ENCODE results near the gene GRK4.
"Not testable (repeated sequence)": the region's sequence is repeated elsewhere in the genome, so short reads cannot be mapped to it uniquely, and the experiment has no call there.

GRK4 gene

DNA sequence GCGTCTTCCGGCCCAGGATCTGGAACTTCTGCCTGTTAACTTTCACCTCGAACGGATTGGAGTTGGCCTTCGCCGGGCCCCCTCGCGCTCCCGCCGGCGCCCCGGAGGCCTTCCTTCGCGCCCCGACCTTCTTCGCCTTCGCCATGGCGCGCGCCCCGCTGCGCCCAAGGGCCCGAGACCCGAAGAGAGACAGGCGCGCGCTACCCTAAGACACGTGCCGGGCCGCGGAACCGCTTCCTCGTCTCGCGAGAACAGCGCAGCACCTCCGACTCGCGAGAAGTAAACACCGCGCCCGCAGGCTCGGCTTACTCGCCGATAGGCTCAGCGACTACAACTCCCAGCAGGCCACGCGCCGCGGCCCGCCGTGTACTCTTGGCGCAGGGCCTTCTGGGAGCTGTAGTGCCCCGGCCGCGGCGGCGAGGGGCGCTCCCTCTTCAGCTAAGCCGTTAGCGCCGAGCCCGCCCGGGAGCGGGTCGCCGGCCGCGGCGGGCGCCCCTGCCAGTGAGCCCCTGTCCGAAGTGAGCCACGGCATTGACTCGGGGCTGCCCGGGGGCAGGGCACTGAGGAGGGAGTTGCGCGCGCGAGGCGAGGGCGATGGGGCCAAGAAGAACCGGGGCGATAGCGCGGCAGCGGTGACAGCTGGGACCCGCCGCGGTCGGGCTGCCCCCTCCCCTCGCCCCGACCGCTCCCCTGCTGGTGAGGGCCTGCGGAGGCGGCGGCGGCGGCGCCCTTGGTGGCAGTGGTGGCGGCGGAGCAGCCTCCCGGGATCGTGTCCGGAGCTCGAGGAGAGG, at the start of gene GRK4, which contains the start of gene NOP14:
GRK4 (plus strand) TSS at position 397 of the 791 bp plus-strand sequence. CDS start 500 bp downstream, outside the sequence.
NOP14 (minus strand) TSS at position 232 of the 791 bp plus-strand sequence; CDS start at position 145, 87 bp downstream.
- peak; percentile 93 to 95 for DNase-seq

DNA sequence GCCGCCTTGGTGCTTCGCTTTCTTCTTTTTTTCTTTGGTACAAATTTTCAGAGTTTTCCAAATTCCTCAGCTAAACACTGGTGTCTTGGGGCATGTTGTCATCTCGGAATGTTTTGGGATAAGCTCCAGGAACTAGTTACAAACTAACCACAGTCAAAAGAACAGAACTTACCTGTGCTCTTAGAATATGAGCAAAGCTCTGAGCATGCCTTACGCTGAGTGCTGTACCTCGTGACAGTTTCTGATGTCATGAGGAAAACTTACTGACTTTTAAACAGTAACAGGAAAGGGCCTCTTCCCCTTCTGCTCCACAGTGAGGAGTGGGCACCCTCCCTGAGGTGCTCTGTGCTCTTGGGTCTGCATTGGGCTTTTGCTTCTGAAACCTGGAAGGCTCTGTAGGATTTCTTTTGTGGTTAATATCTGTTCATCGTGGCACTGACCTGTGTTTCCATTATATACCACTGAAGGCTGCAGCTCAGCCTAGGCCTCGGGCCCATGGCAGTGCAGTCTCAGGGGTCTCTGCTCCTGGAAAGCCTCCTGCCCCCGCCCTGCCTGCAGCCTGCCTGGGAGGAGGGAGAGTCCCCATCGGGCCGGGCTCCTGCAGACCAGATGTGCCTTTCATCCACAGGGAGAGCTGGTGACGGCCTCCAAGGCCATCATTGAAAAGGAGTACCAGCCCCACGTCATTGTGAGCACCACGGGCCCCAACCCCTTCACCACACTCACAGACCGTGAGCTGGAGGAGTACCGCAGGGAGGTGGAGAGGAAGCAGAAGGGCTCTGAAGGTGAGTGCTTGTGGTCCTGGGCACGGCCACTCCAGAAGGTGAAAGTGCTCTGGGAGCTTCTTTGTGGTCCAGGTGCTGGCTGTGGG, 48.9 kb upstream of the GRK4 start:
- DNase-seq: no peak

DNA sequence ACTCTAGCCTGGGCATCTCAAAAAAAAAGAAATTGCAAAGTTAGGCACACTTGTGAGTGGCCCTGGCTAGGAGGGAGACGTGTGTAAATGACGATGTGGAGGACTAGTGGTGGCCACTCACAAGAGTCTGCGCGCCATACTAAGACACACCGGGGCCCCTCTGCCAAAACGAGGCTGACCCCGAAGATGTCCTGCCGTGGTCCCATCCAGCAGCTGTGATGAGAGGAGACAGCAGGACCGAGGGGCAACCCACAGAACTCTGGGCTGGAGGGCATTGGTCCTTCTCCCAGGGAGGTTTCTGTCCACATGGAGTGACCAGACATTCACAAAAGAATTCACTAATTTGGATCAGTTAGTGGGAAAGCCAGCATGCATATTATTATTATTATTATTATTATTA, 47.6 kb upstream of the GRK4 start:
- DNase-seq: no peak

DNA sequence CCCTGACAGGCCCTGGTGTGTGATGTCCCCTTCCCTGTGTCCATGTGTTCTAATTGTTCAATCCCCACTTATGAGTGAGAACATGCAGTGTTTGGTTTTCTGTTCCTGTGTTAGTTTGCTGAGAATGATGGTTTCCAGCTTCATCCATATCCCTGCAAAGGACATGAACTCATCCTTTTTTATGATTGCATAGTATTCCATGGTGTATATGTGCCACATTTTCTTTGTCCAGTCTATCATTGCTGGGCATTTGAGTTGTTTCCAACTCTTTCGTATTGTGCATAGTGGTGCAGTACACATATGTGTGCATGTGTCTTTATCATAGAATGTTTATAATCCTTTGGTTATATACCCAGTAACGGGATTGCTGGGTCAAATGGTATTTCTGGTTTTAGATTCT, 46.7 kb upstream of the GRK4 start:
- DNase-seq: not testable (repeated sequence)

DNA sequence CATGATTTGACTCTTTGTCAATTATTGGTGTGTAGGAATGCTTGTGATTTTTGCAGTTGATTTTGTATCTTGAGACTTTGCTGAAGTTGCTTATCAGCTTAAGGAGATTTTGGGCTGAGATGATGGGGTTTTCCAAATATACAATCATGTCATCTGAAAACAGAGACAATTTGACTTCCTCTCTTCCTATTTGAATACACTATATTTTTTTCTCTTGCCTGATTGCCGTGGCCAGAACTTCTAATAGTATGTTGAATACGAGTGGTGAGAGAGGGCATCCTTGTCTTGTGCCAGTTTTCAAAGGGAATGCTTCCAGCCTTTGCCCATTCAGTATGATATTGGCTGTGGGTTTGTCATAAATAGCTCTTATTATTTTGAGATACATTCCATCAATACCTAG, 45.1 kb upstream of the GRK4 start:
- not testable (repeated sequence) for DNase-seq

DNA sequence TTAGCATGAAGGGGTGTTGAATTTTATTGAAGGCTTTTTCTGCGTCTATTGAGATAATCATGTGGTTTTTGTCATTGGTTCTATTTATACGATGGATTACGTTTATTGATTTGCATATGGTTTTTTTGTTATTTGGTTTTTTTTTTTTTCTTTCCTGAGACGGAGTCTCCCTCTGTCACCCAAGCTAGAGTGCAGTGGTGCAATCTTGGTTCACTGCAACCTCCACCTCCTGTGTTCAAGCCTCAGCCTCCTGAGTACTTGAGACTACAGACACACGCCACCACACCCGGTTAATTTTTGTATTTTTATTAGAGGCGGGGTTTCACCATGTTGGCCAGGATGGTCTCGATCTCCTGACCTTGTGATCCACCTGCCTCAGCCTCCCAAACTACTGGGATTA, 44.7 kb upstream of the GRK4 start:
- not testable (repeated sequence) for DNase-seq

DNA sequence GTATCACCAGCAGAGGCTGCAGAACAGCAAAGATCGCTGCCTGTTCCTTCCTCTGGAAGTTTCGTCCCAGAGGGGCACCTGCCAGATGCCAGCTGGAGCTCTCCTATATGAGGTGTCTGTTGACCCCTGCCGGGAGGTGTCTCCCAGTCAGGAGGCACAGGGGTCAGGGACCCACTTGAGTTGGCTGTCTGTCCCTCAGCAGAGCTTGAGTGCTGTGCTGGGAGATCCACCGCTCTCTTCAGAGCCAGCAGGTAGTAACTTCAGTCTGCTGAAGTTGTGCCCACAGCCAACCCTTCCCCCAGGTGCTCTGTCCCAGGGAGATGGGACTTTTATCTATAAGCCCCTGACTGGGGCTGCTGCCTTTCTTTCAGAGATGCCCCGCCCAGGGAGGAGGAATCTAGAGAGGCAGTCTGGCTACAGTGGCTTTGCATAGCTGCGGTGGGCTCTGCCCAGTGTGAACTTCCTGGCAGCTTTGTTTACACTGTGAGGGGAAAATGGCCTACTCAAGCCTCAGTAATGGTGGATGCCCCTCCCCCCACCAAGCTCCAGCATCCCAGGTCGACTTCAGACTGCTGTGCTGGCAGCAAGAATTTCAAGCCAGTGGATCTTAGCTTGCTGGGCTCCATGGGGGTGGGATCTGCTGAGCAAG, 40.8 kb upstream of the GRK4 start:
- DNase-seq: peak in 1 of 2 experiments; percentile 25

DNA sequence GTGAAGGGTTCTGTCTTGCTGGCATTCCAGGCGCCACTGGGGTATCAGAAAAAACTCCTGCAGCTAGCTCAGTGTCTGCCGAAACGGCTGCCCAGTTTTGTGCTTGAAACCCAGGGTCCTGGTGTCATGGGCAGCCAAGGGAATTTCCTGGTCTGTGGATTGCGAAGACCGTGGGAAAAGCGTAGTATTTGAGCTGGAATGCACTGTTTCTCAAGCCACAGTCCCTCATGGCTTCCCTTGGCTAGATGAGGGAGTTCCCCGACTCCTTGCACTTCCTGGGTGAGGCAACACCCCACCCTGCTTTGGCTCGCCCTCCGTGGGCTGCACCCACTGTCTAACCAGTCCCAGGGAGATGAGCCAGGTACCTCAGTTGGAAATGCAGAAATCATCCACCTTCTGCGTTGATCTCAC, 40.2 kb upstream of the GRK4 start:
- no peak for DNase-seq

DNA sequence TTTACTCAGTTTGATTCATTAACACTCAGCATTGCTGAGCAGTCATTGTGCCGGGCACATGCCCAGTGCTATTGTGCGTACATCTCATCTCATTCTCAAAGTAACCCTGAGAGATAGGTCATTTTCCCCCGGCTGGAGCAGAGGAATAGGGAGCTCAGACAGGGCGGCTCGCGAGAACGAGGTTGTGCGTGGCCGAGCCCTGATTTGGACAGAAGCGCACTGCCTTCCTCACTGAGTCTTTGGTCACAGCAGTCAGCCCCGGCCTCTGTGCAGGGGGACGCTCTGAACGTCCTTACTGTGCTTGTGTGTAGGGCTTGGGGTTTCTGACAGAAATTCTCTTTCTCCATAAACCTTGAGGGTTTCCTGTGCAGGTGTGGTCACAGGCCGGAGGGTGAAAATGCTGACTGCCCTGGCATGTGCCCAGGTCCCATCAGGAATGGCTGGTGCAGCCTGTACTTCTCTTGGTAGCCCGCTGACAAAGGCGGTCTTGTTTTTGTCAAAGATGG, 39.6 kb upstream of the GRK4 start:
- DNase-seq: no peak

DNA sequence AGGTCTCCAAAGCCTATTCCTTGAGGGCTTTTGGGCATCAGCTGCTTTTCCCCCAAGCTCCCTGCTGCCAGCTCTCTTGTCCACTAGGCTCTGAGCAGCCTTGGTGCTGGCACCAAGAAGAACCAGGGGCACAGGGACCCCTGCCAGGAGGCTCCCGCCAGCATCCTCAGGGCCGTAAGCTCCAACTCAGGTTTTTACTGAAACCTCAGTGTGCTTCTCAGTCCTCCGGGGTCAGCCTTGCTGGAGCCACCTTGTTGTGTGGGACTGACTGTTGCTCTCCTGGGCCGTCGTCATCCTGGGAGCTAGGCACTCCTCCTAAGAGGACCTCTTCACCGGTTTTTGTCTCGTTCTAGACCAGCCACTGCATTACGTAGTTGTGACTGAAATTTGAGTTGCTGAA, 39.1 kb upstream of the GRK4 start:
- no peak for DNase-seq

DNA sequence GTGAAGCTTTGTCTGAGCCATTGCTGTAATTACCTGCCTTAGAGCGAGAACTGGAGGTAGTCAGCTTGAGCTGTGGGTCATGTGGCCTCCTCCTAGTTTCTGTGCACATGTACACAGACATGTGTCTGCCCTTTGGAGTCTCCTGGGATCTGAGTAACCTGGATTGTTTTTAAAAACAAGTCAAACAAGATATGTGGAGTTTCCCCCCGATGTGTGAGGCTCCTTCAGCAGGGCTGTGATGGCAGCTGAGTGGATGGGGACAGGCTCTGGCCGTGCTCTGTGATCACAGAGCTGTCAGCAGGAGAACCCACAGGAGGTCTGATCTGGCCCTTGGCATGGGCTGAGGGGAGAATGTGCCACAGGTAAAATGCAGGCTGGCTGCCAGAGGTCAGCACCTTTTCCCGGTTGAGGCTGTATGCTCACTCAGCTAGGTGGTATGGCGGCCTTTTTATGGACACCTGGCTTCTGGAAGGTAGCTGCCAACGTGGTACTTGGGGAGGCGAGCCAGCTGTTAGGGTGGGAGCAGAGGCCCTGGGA, 38.5 kb upstream of the GRK4 start:
- no peak for DNase-seq

DNA sequence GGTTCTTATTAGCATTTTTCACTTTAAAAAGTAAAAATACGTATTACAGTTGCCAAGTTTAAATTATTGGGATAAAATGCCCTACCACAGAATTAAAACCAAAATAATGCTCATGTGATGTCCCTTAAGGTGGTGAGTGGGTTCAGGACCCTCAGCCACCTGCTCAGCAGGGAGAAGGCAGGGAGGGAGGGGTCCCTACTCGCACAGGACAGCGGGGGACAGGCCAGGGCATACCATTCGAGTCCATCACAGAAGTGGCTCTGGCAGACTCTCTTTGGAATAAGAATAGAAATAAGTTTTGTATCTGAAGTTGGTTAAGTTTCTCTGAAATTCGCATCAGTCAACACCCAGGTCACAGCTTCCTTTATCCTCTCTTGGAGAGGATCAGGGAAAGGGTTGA, 37.9 kb upstream of the GRK4 start:
- no peak for DNase-seq

DNA sequence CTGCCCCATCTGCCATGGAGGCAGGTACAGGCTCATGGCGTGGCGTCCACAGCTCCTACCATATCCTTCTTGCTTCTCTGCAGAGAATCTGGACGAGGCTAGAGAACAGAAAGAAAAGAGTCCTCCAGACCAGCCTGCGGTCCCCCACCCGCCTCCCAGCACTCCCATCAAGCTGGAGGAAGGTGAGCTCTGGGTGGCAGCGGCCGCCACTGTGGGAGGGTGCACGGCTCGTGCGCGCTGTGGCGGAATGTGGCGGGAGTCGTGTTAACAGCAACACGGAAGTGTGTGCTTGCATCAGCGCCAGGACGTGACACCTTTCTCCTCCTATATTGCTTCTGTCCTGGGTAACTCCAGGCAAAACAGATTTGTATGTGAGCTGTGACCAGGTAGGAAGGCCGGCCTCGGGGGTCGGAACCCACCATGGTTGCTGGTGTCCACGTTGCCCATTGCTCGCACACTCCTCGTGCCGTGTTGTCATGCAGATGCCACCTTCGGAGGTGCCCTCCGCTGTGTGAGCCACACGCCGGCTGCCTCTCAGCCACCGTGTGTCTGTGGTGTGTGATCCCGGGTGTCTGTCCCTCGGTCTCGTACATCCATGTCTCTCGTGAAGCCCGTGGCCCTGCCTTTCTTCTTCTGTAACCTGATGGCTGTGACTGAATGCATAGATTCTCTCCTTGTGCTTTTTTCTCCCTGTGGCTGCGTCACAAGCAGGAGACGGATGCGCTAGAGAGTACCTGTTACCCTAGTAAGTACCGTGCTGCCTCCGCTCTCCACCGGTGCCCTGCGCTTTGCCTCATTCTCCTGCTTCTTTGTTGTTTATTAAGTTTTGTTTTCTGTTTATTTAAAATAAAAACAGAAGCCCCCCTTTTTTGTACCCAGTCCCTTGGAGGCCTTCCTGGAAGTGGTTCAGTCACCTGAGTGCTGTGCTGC, 37.2 kb upstream of the GRK4 start:
- no peak for DNase-seq

DNA sequence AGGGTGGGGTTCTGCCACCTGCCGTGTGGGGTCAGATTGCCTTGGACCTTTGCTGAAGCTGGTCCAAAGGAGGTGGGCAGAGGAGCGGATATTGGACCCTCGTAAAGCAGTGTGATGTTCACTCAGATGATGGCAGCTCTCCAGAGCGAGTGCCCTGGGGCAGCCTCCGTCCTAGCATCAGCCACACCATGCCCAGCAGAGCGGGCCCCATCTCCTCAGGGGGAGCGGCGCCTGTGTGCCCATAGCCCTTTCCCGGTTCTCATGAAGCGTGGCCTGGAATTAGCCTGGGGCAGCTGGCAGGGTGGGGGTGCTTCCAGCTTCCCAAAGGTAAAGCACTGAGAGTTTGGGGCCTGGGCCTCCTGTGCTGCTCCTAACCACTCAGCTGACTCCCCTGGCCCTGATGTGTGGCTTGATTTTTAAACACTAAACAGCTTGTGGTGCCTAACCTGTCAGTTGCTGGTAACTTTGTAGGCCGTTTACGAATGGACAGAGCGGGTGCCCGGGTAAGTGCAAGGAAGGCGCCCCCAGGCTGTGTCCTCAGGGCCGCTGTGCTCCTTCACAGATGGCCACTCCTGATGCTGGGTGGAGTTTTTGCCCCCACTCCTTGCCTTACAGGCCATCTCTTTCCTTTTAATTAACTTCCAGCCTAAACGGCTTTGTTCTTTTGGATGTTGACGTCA, 36.2 kb upstream of the GRK4 start:
- no peak for DNase-seq

DNA sequence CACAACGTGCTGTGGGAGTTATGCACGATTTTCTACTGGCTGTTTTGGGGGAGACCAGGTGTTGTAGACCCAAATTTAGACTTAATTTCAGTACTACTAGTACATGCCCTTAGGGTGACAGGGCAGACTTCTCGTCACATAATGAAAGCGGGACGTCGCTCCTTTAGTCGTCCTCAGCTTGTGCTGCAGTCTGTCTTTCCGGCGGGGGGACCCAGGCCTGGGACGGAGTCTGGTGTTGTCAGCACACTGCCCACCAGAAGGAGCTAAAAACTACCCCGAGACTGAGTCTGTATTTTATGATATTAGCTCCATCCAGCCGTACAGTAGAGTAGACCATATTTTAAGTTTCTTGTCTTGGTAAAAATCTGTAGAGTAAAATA, 35.7 kb upstream of the GRK4 start:
- no peak for DNase-seq

DNA sequence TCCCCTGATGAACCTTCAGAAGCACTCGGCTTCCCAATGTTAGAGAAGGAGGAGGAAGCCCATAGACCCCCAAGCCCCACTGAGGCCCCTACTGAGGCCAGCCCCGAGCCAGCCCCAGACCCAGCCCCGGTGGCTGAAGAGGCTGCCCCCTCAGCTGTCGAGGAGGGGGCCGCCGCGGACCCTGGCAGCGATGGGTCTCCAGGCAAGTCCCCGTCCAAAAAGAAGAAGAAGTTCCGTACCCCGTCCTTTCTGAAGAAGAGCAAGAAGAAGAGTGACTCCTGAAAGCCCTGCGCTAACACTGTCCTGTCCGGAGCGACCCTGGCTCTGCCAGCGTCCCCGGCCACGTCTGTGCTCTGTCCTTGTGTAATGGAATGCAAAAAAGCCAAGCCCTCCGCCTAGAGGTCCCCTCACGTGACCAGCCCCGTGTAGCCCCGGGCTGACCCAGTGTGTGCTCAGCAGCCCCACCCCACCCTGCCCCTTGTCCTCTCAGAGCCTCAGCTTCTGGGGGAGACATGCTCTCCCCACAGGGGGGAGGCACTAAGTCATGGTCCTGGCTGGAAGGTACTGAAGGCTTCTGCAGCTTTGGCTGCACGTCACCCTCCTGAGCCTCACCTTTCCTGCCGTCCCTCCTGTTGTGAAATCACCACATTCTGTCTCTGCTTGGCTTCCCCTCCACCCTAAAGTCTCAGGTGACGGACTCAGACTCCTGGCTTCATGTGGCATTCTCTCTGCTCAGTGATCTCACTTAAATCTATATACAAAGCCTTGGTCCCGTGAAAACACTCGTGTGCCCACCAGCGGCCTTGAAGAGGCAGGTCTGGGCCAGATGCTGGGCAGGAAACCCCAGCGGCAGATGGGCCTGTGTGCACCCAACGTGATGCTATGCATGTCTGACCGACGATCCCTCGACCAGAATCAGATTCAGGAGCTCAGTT, 34.9 kb upstream of the GRK4 start:
- DNase-seq: no peak

DNA sequence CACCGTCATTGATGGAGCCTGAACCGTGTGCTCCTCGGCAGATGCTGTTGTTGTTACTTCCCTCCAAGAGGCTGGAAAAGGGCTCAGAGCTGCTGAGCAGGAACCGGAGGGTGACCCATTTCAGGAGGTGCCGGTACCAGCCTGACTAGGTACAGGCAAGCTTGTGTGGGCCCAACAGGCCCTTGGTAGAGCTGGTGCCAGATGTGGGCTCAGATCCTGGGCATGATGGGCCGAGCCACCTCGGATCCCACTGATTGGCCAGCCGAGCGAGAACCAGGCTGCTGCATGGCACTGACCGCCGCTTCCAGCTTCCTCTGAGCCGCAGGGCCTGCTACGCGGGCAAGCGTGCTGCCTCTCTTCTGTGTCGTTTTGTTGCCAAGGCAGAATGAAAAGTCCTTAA, 33.9 kb upstream of the GRK4 start:
- DNase-seq: no peak

DNA sequence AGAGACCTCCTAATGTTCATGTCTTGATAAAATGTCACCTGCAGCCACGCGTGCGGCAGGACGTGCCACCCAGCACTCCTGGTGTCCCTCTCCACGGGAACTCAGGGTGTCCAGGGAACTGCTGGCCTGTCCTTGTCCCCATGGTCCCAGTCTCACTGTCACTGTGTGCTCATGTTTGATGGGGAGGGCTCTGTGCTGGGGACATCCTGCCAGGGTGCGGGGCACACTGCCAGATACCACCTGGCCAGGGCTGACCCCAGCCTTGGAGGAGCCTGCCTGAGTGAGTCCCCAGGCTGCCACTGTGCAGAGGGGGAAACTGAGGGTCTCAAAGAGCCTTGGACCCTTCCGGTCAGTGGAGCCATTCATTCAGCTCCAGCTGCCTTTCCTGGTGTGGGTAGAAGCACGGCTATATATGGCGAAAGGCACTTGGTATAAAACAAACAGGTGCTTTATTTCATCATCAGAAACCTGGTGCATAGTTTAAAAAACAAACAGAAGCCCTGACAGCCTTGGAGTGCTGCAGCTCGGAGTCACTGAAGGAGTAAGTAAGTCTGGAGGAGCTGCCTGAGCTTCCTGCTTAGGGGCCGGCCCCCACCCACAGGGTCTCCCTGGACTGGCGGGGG, 33.1 kb upstream of the GRK4 start:
- DNase-seq: no peak

DNA sequence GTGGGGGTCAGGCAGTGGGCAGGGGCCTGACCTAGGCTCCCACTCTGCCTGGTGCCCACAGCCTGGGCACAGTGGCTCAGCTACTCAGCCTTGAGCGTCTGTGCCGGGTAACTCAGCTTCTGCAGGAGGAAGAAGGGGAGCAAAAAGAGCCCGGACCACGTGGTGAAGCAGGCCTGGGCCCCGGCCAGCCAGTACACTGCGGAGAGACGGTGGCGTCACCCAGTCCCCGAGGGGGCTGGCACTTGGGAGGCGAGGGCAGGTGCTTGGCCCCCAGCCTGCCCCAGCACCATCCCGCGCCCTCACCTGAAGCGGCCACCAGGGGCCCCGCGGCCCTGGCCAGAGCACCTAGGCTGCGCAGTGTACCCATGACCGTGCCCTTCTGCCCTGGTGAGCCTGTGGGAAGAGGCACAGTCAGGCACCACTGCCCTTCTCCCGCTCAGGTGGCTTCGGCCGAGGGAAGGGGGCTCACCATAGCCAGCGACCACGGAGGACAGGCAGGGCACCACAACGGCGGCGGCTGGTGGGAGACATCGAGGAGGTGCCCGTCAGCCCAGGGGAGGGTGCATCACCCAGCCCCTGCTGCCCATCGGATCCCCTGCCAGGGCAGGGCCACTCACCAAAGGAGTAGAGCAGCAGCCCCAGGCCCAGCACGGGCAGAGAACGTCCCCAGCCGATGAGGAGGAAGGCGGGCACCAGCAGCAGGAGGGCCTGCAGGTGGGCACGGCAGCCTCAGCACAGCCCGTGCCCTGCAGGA, 32.4 kb upstream of the GRK4 start:
- no peak for DNase-seq
